T-helper 17 cell (primary cell): ENCODE measurements around the gene CCL22. TPM values are rescaled to one million over a fixed set of nuclear protein-coding genes. Genes with fewer than 3 reads are reported as not detected.

Experiments used
- ATAC-seq: fragments of 150-1000 bp; cut with Tn5 transposase; 2 replicates; pipeline ENCODE4 v1.10.0; 2021; ENCODE audit warnings: mild to moderate bottlenecking, moderate library complexity
- DNase-seq, 3 donors: peaks; one replicate each; pipeline versions ENCODE4 v3.0.0 to v3.0.0-alpha.2; 2020 to 2021
- H3K9me3 ChIP-seq: one replicate; pipeline ENCODE4 v1.7.0; 2013; ENCODE audit warnings: low read length, mild to moderate bottlenecking; ENCODE audit not compliant: control insufficient read depth, poor library complexity, severe bottlenecking
- H3K27ac Mint-ChIP-seq: one replicate; pipeline ENCODE4 v1.8.0; 2022; ENCODE audit warnings: mild to moderate bottlenecking, moderate library complexity, mixed read lengths
- H3K27me3 Mint-ChIP-seq: one replicate; pipeline ENCODE4 v1.8.0; 2022; ENCODE audit warnings: mixed read lengths
- H3K36me3 Mint-ChIP-seq: one replicate; pipeline ENCODE4 v1.8.0; 2022; ENCODE audit warnings: low read depth, mixed read lengths
- H3K4me1 Mint-ChIP-seq: one replicate; pipeline ENCODE4 v1.8.0; 2022; ENCODE audit warnings: mild to moderate bottlenecking, mixed read lengths
- H3K4me3 Mint-ChIP-seq: one replicate; pipeline ENCODE4 v1.8.0; 2022; ENCODE audit warnings: mild to moderate bottlenecking, moderate library complexity, mixed read lengths
- total RNA-seq, 4 donors: library from RNA in 2 of 4; stranded (reverse) in 2 of 4; gene quantifications; one replicate each; pipeline ENCODE4 v1.2.3 and lab custom pipeline; 2022 to 2026

Gene CCL22
- total RNA-seq, 2 donors from 2014 or later = not detected

DNA sequence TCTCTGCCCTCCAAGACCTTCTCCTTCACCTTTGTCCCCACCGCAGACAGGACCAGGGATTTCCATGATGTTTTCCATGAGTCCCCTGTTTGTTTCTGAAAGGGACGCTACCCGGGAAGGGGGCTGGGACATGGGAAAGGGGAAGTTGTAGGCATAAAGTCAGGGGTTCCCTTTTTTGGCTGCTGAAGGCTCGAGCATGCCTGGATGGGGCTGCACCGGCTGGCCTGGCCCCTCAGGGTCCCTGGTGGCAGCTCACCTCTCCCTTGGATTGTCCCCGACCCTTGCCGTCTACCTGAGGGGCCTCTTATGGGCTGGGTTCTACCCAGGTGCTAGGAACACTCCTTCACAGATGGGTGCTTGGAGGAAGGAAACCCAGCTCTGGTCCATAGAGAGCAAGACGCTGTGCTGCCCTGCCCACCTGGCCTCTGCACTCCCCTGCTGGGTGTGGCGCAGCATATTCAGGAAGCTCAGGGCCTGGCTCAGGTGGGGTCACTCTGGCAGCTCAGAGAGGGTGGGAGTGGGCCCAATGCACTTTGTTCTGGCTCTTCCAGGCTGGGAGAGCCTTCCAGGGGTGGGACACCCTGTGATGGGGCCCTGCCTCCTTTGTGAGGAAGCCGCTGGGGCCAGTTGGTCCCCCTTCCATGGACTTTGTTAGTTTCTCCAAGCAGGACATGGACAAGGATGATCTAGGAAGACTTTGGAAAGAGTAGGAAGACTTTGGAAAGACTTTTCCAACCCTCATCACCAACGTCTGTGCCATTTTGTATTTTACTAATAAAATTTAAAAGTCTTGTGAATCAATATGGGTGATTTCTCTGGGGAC lies 25.9 kb downstream of the CCL22 start:
- ATAC-seq (no peak), DNase-seq (no peak)
- H3K27me3 Mint-ChIP-seq = peaks cover 11% of the 10 kb centered on the region
- no peaks in the 10 kb centered on the region for H3K9me3 ChIP-seq
- no peaks in the 10 kb centered on the region for H3K36me3 Mint-ChIP-seq
- peaks cover 10% of the 10 kb centered on the region for H3K4me1 Mint-ChIP-seq
- no peak overlapping the region for H3K4me3 Mint-ChIP-seq
- no peak overlapping the region for H3K27ac Mint-ChIP-seq

DNA sequence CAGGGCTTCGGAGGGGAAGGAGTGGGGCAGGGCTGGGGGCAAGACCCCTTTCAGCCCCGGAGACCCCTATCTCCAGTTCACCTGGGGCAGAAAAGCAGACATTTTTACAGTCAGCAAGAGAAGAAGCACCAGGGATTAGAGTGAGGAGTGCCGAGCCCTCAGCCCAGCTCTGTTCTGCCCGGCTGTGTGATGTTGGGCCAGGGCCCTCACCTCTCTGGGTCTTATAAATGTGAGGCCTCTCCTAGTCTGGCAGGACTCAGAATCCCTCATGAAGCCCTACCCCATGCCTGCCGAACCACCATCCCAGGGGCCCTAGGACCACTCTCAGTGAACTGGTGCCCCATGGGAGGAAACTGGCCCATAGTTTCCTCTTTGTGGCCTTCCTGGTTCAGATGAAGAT lies 26.5 kb downstream of the CCL22 start:
- DNase-seq = no peak

DNA sequence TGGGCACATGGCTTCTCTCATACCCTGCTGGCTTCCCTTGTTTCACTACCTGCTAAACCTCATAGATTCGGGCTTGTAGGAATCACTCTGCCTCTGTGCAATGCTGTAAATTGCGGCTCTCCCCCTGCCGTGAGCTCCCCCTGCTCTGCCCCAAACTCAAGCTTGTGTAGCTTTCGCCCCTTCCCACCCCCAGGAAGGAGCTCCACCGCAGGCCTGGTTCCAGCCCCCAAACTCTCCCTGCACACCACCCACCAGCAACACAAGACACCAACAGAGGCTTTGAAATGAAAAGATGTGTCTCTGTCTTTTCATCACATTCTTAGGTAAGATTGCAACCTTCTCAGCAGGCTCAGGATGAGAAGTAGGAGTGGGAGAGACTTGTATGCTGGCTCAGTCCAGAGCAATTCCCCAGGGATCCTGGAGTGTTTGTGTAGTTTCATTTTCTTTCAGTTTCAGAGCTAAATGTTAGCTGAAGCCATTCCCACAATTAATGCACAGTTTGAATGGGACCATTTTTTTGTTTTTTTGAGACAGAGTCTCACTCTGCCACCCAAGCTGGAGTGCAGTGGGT lies 27.9 kb downstream of the CCL22 start:
- DNase-seq (no peak), ATAC-seq (no peak)
- Mint-ChIP-seq H3K4me3 (no peak overlapping the region), H3K4me1 (peaks cover 10% of the 10 kb centered on the region), H3K36me3 (no peaks in the 10 kb centered on the region), H3K27me3 (peaks cover 20% of the 10 kb centered on the region), H3K27ac (no peak overlapping the region)
- no peaks in the 10 kb centered on the region for H3K9me3 ChIP-seq

More for the DNA sequence above, 26.5 kb downstream of the CCL22 start:
- ATAC-seq = no peak
- no peak overlapping the region for H3K27ac Mint-ChIP-seq
- peaks cover 12% of the 10 kb centered on the region for H3K27me3 Mint-ChIP-seq
- peaks cover 10% of the 10 kb centered on the region for H3K4me1 Mint-ChIP-seq
- no peak overlapping the region for H3K4me3 Mint-ChIP-seq
- H3K9me3 ChIP-seq = no peaks in the 10 kb centered on the region
- no peaks in the 10 kb centered on the region for H3K36me3 Mint-ChIP-seq

DNA sequence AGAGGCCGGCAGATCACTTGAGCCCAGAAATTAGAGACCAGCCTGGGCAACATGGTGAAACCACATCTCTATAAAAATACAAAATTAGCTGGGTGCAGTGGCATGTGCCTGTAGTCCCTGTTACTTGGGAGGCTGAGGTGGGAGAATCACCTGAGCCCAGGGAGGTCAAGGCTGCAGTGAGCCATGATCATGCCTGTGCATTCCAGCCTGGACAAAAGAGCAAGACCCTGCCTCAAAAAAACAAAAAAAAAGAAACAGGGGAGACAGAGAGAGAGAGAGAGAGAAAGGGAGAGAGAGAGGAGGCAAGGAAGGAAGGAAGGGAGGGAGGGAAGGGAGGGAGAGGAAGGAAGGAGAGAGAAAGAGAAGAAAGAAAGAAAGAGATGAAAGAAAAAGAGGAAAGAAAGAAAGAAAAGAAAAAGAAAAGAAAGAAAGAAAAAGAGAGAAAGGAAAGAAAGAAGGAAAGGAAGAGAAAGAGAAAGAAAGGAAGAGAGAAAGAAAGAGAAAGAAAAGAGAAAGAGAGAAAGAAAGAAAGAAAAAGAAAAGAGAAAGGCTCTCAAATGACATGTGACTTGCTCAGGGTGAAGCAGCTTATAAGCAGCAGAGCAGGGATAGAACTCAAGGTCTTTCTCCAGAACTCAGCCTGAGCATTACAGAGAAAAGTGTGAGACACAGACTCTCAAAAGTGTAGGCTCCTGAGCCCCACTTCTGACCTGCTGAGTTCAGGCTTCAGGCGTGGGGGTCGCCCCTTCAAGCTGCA lies 29.2 kb downstream of the CCL22 start:
- Mint-ChIP-seq H3K4me1 (peaks cover 10% of the 10 kb centered on the region), H3K27me3 (peaks cover 22% of the 10 kb centered on the region), H3K27ac (peak overlapping the region; percentile 41), H3K4me3 (no peak overlapping the region), H3K36me3 (no peaks in the 10 kb centered on the region)
- no peak for DNase-seq
- no peaks in the 10 kb centered on the region for H3K9me3 ChIP-seq
- ATAC-seq = no peak

GRCh38 chr16:57388359-57389086 lies 29.9 kb downstream of the CCL22 start:
- ATAC-seq = no peak
- Mint-ChIP-seq H3K36me3 (no peaks in the 10 kb centered on the region), H3K27ac (no peak overlapping the region), H3K4me1 (peaks cover 10% of the 10 kb centered on the region), H3K27me3 (peaks cover 22% of the 10 kb centered on the region), H3K4me3 (no peak overlapping the region)
- no peak for DNase-seq
- H3K9me3 ChIP-seq = no peaks in the 10 kb centered on the region

- H3K4me1 Mint-ChIP-seq = peaks cover 10% of the 10 kb centered on the region
- ATAC-seq = no peak
Measured at GRCh38 chr16:57389087-57389468, 30.5 kb downstream of the CCL22 start.

GRCh38 chr16:57390636-57391295 lies 32.2 kb downstream of the CCL22 start:
- H3K27me3 Mint-ChIP-seq = peaks cover 22% of the 10 kb centered on the region
- ATAC-seq (no peak), DNase-seq (no peak)
- no peak overlapping the region for H3K4me3 Mint-ChIP-seq
- no peaks in the 10 kb centered on the region for H3K36me3 Mint-ChIP-seq
- no peak overlapping the region for H3K27ac Mint-ChIP-seq
- H3K4me1 Mint-ChIP-seq = peaks cover 10% of the 10 kb centered on the region
- H3K9me3 ChIP-seq = no peaks in the 10 kb centered on the region

More at GRCh38 chr16:57389087-57389468, 30.5 kb downstream of the CCL22 start:
- H3K27me3 Mint-ChIP-seq = peaks cover 22% of the 10 kb centered on the region
- DNase-seq = no peak
- H3K4me3 Mint-ChIP-seq = no peak overlapping the region
- no peak overlapping the region for H3K27ac Mint-ChIP-seq
- H3K36me3 Mint-ChIP-seq = no peaks in the 10 kb centered on the region
- H3K9me3 ChIP-seq = no peaks in the 10 kb centered on the region

GRCh38 chr16:57391300-57391699 lies 32.7 kb downstream of the CCL22 start:
- DNase-seq (no peak), ATAC-seq (no peak)
- peaks cover 22% of the 10 kb centered on the region for H3K27me3 Mint-ChIP-seq
- no peak overlapping the region for H3K4me3 Mint-ChIP-seq
- H3K27ac Mint-ChIP-seq = no peak overlapping the region
- H3K36me3 Mint-ChIP-seq = no peaks in the 10 kb centered on the region
- H3K9me3 ChIP-seq = no peaks in the 10 kb centered on the region
- H3K4me1 Mint-ChIP-seq = peaks cover 10% of the 10 kb centered on the region

GRCh38 chr16:57391708-57392107 lies 33.1 kb downstream of the CCL22 start:
- Mint-ChIP-seq H3K36me3 (no peaks in the 10 kb centered on the region), H3K4me1 (peaks cover 10% of the 10 kb centered on the region), H3K4me3 (no peak overlapping the region), H3K27ac (no peak overlapping the region), H3K27me3 (peaks cover 22% of the 10 kb centered on the region)
- ATAC-seq = no peak
- DNase-seq = no peak
- H3K9me3 ChIP-seq = no peaks in the 10 kb centered on the region

DNA sequence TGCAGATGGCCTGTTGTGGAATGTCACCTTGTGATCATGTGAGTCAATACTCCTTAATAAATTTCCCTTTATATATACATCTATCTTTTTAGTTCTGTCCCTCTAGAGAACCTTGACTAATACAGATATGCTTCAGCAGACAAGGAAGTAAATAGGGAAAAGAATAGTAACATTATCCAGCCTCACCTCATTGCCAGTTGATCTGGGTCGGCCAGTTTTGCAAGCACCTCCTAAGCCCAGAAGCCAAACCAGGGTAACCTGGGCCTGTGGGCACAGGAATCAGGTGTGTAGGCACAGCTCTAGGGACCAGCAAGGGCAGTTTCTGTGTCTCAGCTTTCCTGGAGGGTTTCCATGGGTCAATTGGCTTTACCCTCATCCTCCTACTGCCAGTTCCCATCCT lies 34.1 kb downstream of the CCL22 start:
- H3K27me3 Mint-ChIP-seq = peaks cover 22% of the 10 kb centered on the region
- no peaks in the 10 kb centered on the region for H3K9me3 ChIP-seq
- peak overlapping the region; percentile 24 for H3K27ac Mint-ChIP-seq
- no peak for ATAC-seq
- no peak overlapping the region for H3K4me3 Mint-ChIP-seq
- H3K36me3 Mint-ChIP-seq = no peaks in the 10 kb centered on the region
- no peak for DNase-seq
- peaks cover 9% of the 10 kb centered on the region for H3K4me1 Mint-ChIP-seq

DNA sequence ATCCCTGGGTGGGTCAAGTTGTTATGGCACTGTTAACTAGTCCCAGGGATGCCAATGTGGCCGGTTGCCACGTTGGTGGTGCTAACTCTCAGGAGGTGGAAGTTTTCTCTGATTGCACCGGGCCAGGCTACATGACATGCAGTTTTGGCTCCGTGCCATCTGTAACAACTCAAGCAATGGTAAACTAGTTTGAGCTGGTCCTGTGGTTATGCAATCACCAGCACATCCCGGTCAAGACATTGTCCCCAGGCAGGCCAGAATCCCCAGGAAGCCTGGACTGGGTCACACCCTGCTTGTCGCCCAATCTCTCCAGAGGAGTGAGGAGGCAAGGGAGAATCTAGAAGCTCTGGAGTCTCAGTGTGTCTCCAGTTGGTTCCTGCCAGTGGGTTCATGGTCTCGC lies 35.9 kb downstream of the CCL22 start:
- no peak for DNase-seq
- Mint-ChIP-seq H3K27me3 (peaks cover 19% of the 10 kb centered on the region), H3K27ac (no peak overlapping the region), H3K4me1 (no peaks in the 10 kb centered on the region), H3K36me3 (no peaks in the 10 kb centered on the region), H3K4me3 (no peak overlapping the region)
- no peak for ATAC-seq
- H3K9me3 ChIP-seq = no peaks in the 10 kb centered on the region

GRCh38 chr16:57395026-57395425 lies 36.4 kb downstream of the CCL22 start:
- Mint-ChIP-seq H3K4me3 (no peak overlapping the region), H3K27ac (no peak overlapping the region), H3K4me1 (no peaks in the 10 kb centered on the region), H3K27me3 (peaks cover 17% of the 10 kb centered on the region), H3K36me3 (no peaks in the 10 kb centered on the region)
- no peak for ATAC-seq
- DNase-seq = no peak
- no peaks in the 10 kb centered on the region for H3K9me3 ChIP-seq
